Endothelial cell of umbilical vein (primary cell): ENCODE data around the gene RTN3. TPM values are rescaled to one million over a fixed set of nuclear protein-coding genes. Genes with fewer than 3 reads are reported as not detected.

Experiments
- BruUV-seq: library from RNA; stranded (reverse); fragments of 400-500 nt; replicated peaks from 2 replicates; lab custom pipeline; 2021; lab: Mats Ljungman, UMichigan
- CTCF ChIA-PET: fragments of 300-600, 350-600 bp; sonication (Branson Sonifier 250); formaldehyde crosslinking; loops from one replicate; lab custom pipeline; 2021; ENCODE audit warnings: antibody characterized with exemption, inconsistent platforms; lab: Charles Lee
- POLR2A ChIA-PET: fragments of 300-600, 350-600 bp; sonication (Branson Sonifier 250); formaldehyde crosslinking; loops from one replicate; lab custom pipeline; 2021; ENCODE audit warnings: antibody characterized with exemption, inconsistent platforms; lab: Charles Lee
- DNase-seq: peaks from one replicate; pipeline ENCODE4 v3.0.0-alpha.2; 2011; ENCODE audit warnings: low read depth, low spot score
- FAIRE-seq: peaks from 2 replicates; lab custom pipeline; 2011; peaks lifted over from hg19 to GRCh38; lab: Jason Lieb, UNC
- H2AFZ ChIP-seq: 2 replicates; pipeline ENCODE4 v1.6.0; 2012; ENCODE audit warnings: low read depth, low read length, control low read depth, inconsistent platforms
- H3K27ac ChIP-seq: 2 replicates; pipeline ENCODE4 v1.5.1; 2011; ENCODE audit warnings: low read depth, mild to moderate bottlenecking, control low read depth, low read length, moderate library complexity; ENCODE audit not compliant: insufficient read depth
- H3K27me3 ChIP-seq, 2 experiments: 2 replicates each; pipeline versions ENCODE4 v1.6.0 to v1.6.1; 2011; ENCODE audit warnings: low read length in 2 of 2, mixed read lengths in 1 of 2; ENCODE audit not compliant: control insufficient read depth in 2 of 2, insufficient read depth in 2 of 2
- H3K36me3 ChIP-seq, 2 experiments: 2 replicates in 1 of 2; 3 replicates in 1 of 2; pipeline ENCODE4 v1.5.1; 2011; ENCODE audit warnings: low read length in 2 of 2, mild to moderate bottlenecking in 1 of 2, moderate library complexity in 1 of 2; ENCODE audit not compliant: control insufficient read depth in 2 of 2, insufficient read depth in 2 of 2; ENCODE audit errors: extremely low read depth in 1 of 2
- H3K4me1 ChIP-seq: 3 replicates; pipeline ENCODE4 v1.5.1; 2011; ENCODE audit warnings: mild to moderate bottlenecking, low read length; ENCODE audit not compliant: control insufficient read depth, insufficient read depth; ENCODE audit errors: extremely low read depth
- H3K4me2 ChIP-seq: 2 replicates; pipeline ENCODE4 v1.6.1; 2011; ENCODE audit warnings: low read length, control low read depth, mixed read lengths; ENCODE audit not compliant: insufficient read depth
- H3K4me3 ChIP-seq, 3 experiments: fragments of 200-600 bp in 1 of 3; sonication (generic), shearing (Covaris generic) in 1 of 3; replicated peaks in 1 of 3; 2 replicates each; pipeline ENCODE4 v1.5.1; 2011 to 2016; ENCODE audit warnings: control low read depth in 3 of 3, low read length in 3 of 3, mild to moderate bottlenecking in 2 of 3, inconsistent platforms in 1 of 3, low read depth in 1 of 3, moderate library complexity in 1 of 3; ENCODE audit not compliant: insufficient read depth in 1 of 3
- H3K79me2 ChIP-seq: 2 replicates; pipeline ENCODE4 v1.6.0; 2012; ENCODE audit warnings: low read length, inconsistent platforms; ENCODE audit not compliant: control insufficient read depth, insufficient read depth
- H3K9ac ChIP-seq: replicated peaks from 2 replicates; pipeline ENCODE3; 2011; ENCODE audit warnings: low read length, control low read depth; ENCODE audit not compliant: insufficient read depth; ENCODE audit errors: extremely low read depth
- H3K9me1 ChIP-seq: replicated peaks from 3 replicates; pipeline ENCODE4 v1.6.0; 2011; ENCODE audit warnings: mild to moderate bottlenecking, low read length; ENCODE audit not compliant: control insufficient read depth, insufficient read depth; ENCODE audit errors: extremely low read depth
- H3K9me3 ChIP-seq: replicated peaks from 2 replicates; pipeline ENCODE4 v1.5.1; 2012; ENCODE audit warnings: low read length, inconsistent platforms; ENCODE audit not compliant: control insufficient read depth, insufficient read depth
- H4K20me1 ChIP-seq: replicated peaks from 2 replicates; pipeline ENCODE3; 2011; ENCODE audit warnings: mild to moderate bottlenecking, low read length; ENCODE audit not compliant: control insufficient read depth, insufficient read depth; ENCODE audit errors: extremely low read depth
- CTCF ChIP-seq, 2 donors: IDR thresholded peaks; 1 replicate in 1 of 2; 2 replicates in 1 of 2; pipeline ENCODE4 v1.5.1; 2011; ENCODE audit warnings: low read length in 2 of 2, mild to moderate bottlenecking in 2 of 2, moderate library complexity in 2 of 2, control low read depth in 1 of 2, inconsistent platforms in 1 of 2, low read depth in 1 of 2; ENCODE audit not compliant: insufficient read depth in 1 of 2; ENCODE audit errors: extremely low read depth in 1 of 2
- EZH2 ChIP-seq: IDR thresholded peaks from 2 replicates; pipeline ENCODE4 v1.6.1; 2012; ENCODE audit warnings: borderline replicate concordance, low read depth, mild to moderate bottlenecking, moderate library complexity, low read length, inconsistent platforms; ENCODE audit not compliant: severe bottlenecking
- FOS ChIP-seq: IDR thresholded peaks from 2 replicates; pipeline ENCODE4 v1.6.1; 2011; ENCODE audit warnings: mild to moderate bottlenecking, low read length, moderate library complexity, borderline replicate concordance; ENCODE audit not compliant: insufficient read depth
- GATA2 ChIP-seq: IDR thresholded peaks from 2 replicates; pipeline ENCODE4 v1.7.0; 2011; ENCODE audit warnings: low read depth, mild to moderate bottlenecking, moderate library complexity, mixed read lengths, low read length; ENCODE audit not compliant: insufficient read length, insufficient read depth
- JUN ChIP-seq: IDR thresholded peaks from 2 replicates; pipeline ENCODE4 v1.6.1; 2011; ENCODE audit warnings: borderline replicate concordance, low read depth; ENCODE audit not compliant: insufficient read length, insufficient read depth
- MAX ChIP-seq: IDR thresholded peaks from 2 replicates; pipeline ENCODE4 v1.6.1; 2011; ENCODE audit not compliant: insufficient read depth, insufficient read length
- MYC ChIP-seq: IDR thresholded peaks from one replicate; pipeline ENCODE4 v1.6.1; 2011; ENCODE audit warnings: mild to moderate bottlenecking, low read depth, low read length
- POLR2A ChIP-seq: IDR thresholded peaks from 2 replicates; pipeline ENCODE4 v1.6.1; 2012; ENCODE audit warnings: low read depth, mild to moderate bottlenecking, control low read depth, low read length
- POLR2AphosphoS5 ChIP-seq: IDR thresholded peaks from 2 replicates; pipeline ENCODE4 v1.6.1; 2012; ENCODE audit warnings: low read depth, mild to moderate bottlenecking, control low read depth, low read length, moderate library complexity; ENCODE audit not compliant: insufficient read depth
- dilution Hi-C: fragments of 300-500 bp; cut with MboI; formaldehyde crosslinking; loops from one replicate; pipeline ENCODE4 v1.15.0; 2019; ENCODE audit warnings: low sequenced_read_pairs; ENCODE audit not compliant: extremely low pct_ligation_motif_present
- intact Hi-C: fragments of 100-400 bp; cut with micrococcal nuclease; formaldehyde crosslinking; loops from one replicate; pipeline ENCODE4 v1.10.0; 2022
- polyA plus RNA-seq, 4 experiments: library from polyadenylated mRNA; depleted of rRNA in 3 of 4; stranded (reverse) in 3 of 4; unstranded in 1 of 4; fragments of >200 nt; gene quantifications; 2 replicates each; pipeline versions ENCODE4 v1.2.1 to v1.2.3, GENCODE V29; 2011 to 2012; ENCODE audit warnings: missing spikeins in 1 of 4
- total RNA-seq: library from RNA; stranded (reverse); gene quantifications from 2 replicates; pipeline ENCODE4 v1.2.3, GENCODE V29; 2021

The RTN3 gene
- total and polyA plus RNA-seq, 2 donors (not counting 3 experiments of a cell fraction or from before 2014, with no cell fraction given): 90.6 to 112 TPM

DNA sequence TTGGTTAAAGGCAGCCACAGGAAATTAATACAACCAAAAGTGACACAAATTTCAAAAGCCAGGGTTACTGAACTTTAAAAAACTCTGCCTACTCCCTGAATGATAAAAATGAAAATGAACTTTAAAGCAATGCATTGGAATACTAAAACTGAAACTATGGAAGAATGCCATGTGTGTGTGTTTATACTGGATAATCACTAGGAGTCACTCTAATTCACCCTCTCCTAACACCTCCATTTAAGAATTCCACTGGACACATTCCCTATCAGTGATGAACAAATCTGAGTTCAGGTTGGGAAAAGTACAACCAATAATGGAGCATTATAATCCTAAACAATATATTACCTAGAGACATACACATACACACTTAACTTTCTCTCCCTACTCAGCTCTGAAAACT is 39.6 kb upstream of the RTN3 start:
- no peaks in the 10 kb centered on the region for H3K79me2 ChIP-seq
- no peaks in the 10 kb centered on the region for H3K4me1 ChIP-seq
- ChIA-PET CTCF (interaction anchor here (1.5 kb wide), 1 partner anchor 96 kb away, joined by 7 read pairs; no protein-coding TSS in a partner anchor), POLR2A (no interaction called here)
- H4K20me1 ChIP-seq: no peaks in the 10 kb centered on the region
- FAIRE-seq (no peak), DNase-seq (peak; percentile 17)
- dilution Hi-C loops (no loop called here), intact Hi-C loops (no loop called here)
- no peak overlapping the region for H3K9ac ChIP-seq
- H3K4me2 ChIP-seq: no peak overlapping the region
- no peak overlapping the region for H3K4me3 ChIP-seq
- no peak overlapping the region for H3K27ac ChIP-seq
- H3K36me3 ChIP-seq: peaks cover 10 to 18% of the 10 kb centered on the region in 2 experiments
- no TSS peak for BruUV-seq
- no peak overlapping the region for H2AFZ ChIP-seq
- TF ChIP-seq GATA2 (no peak), POLR2AphosphoS5 (no peak), EZH2 (no peak), FOS (no peak), JUN (no peak), CTCF (IDR thresholded peaks at IDR 0.05; ENCODE audit: extremely low read depth in 1 of 2, insufficient read depth in 1 of 2, low read depth in 1 of 2, low read length in 2 of 2) (no peak), MAX (no peak), POLR2A (no peak), MYC (no peak)
- H3K9me1 ChIP-seq: no peaks in the 10 kb centered on the region
- no peaks in the 10 kb centered on the region for H3K27me3 ChIP-seq
- H3K9me3 ChIP-seq: no peaks in the 10 kb centered on the region
